ENCODE measurements around the gene USP25. TPM values are rescaled to one million over a fixed set of nuclear protein-coding genes. Genes with fewer than 3 reads are reported as not detected.
A peak's percentile ranks its signal among the peaks of the same experiment; 100 is the strongest.

USP25 gene
- total RNA-seq, 1 experiment from 2014 or later = 35.1 TPM

GRCh38 chr21:15771311-15771710 is 41.5 kb downstream of the USP25 start:
- H3K9me3 ChIP-seq (ENCODE audit: control insufficient read depth, low read depth, low read length) = no peaks in the 10 kb centered on the region
- no peaks in the 10 kb centered on the region for H3K23me2 ChIP-seq (ENCODE audit: insufficient read length, low read depth, low read length, poor library complexity, severe bottlenecking)
- Mint-ChIP-seq H3K27ac (peak overlapping the region in 2 of 3 experiments; percentile 17 to 22; a peak in 2 of 7 replicates), H3K36me3 (ENCODE audit: insufficient read depth in 1 of 3, low read depth in 3 of 3) (peaks cover 0 to 6% (median 6%) of the 10 kb centered on the region in 3 experiments; a peak in 4 of 7 replicates), H3K9me3 (no peaks in the 10 kb centered on the region), H3K27me3 (ENCODE audit: low read depth) (no peaks in the 10 kb centered on the region), H3K4me1 (peaks cover 38 to 46% of the 10 kb centered on the region in 2 experiments), H3K4me3 (no peak overlapping the region)
- H2BK20ac ChIP-seq (ENCODE audit: low read depth, low read length, poor library complexity, severe bottlenecking) = no peak overlapping the region
- H3K18ac ChIP-seq (ENCODE audit: insufficient read length, low read depth, low read length) = no peak overlapping the region
- H3K23ac ChIP-seq (ENCODE audit: insufficient read length, low read depth, low read length) = no peak overlapping the region
- no peak overlapping the region for H3K4ac ChIP-seq (ENCODE audit: low read depth, low read length)
- H3K14ac ChIP-seq (ENCODE audit: insufficient read depth, low read length) = no peak overlapping the region
- WGBS (ENCODE audit: extremely low coverage, insufficient read length, low lambda C conversion rate) = no CpG with 5 or more reads among the region's 6 CpGs
- no peak overlapping the region for H3K56ac ChIP-seq (ENCODE audit: insufficient read length, low read depth, low read length)
- no peak overlapping the region for H3K9ac ChIP-seq (ENCODE audit: extremely low read depth, insufficient read length, low read length)
- DNase-seq = no peak
- H2AK5ac ChIP-seq (ENCODE audit: insufficient read length, low read length) = no peak overlapping the region
- peaks cover 6% of the 10 kb centered on the region; the same call in 1 of the 2 replicates for H3K4me1 ChIP-seq (ENCODE audit: insufficient read depth, low read length)
- no peaks in the 10 kb centered on the region for H3K79me1 ChIP-seq (ENCODE audit: insufficient read depth, low read depth, low read length, poor library complexity, severe bottlenecking)
- no peak overlapping the region for H4K5ac ChIP-seq (ENCODE audit: insufficient read length, low read depth, low read length)
- no peak overlapping the region for H4K91ac ChIP-seq (ENCODE audit: insufficient read length, low read depth, low read length)
- no peak overlapping the region for H2BK15ac ChIP-seq (ENCODE audit: low read depth, low read length)
- no peaks in the 10 kb centered on the region for H3K27me3 ChIP-seq (ENCODE audit: insufficient read depth, low read length)
- peaks cover 2% of the 10 kb centered on the region; the same call in 1 of the 2 replicates for H3K79me2 ChIP-seq (ENCODE audit: insufficient read depth, low read length)
- TF ChIP-seq CTCF (conservative IDR thresholded peaks at IDR 0.05) = no peak
- no peak overlapping the region for H3T11ph ChIP-seq (ENCODE audit: low read length)
- H2AFZ ChIP-seq (ENCODE audit: low read length) = no peak overlapping the region
- H2BK120ac ChIP-seq (ENCODE audit: low read depth, low read length, poor library complexity, severe bottlenecking) = no peak overlapping the region
- no peak overlapping the region for H4K8ac ChIP-seq (replicated peaks; ENCODE audit: insufficient read length, low read depth, low read length)
- no peak overlapping the region for H2BK12ac ChIP-seq (ENCODE audit: insufficient read length, low read depth, low read length)
- H3K4me2 ChIP-seq (ENCODE audit: insufficient read depth, insufficient read length, low read length) = no peak overlapping the region
- H2BK5ac ChIP-seq (ENCODE audit: insufficient read length, low read length) = no peak overlapping the region
- H4K20me1 ChIP-seq (ENCODE audit: control insufficient read depth, insufficient read depth, insufficient read length) = no peaks in the 10 kb centered on the region
- no peak overlapping the region for H3K27ac ChIP-seq (ENCODE audit: insufficient read length, low read depth, low read length)
